Measurements from ENCODE around the gene EPB41L5.

DNA sequence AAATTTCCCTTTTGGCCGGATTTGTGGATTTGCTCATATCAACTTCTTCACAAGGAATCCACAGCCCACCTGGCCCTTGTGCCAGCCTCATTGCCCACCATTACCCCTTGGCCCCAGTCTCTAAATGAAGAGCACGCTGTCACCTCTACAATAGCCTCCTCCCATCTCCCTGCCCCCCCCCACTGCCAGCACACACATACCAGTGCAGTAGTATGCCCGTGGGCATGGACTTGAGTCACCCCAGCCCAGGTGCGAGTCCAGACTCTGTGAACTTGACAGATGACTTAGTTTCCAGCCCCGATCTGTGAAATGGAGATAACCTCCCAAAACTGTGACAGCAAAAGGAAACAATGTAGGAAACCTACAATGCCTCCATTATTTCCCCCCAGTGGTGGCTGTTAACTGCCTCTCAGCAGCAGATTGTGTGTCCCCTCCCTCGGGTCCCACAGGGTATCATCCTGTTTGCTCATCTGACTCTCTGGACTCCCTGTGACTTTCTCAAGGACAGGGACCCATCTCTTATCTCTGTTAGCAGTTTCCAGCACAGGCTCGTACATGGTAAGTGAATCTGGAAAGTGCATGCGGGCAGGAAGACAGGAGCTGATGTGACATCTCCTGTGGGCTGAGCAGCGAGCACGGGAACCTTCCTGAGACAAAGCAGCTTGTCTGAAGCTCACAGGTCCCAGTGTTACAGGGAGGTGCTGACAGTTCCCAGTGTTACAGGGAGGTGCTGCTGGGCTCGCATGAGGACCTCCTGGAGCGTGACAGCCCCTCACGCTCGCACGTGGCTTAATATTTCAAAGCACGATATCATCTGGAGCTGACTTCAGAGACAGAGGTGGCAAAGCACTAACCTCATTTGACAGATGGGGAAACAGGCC lies 214.5 kb downstream of the EPB41L5 start:
- TF ChIP-seq POLR2A (IDR thresholded peaks at IDR 0.05; ENCODE audit: low read depth, low read length): no peak
- no peak for TF ChIP-seq TAF1 (IDR thresholded peaks at IDR 0.05; ENCODE audit: borderline replicate concordance, low read depth, low read length)
